ENCODE results near the gene E4F1. TPM values are rescaled to one million over a fixed set of nuclear protein-coding genes. Genes with fewer than 3 reads are reported as not detected.

Gene E4F1
- total and polyA plus RNA-seq, 2 donors (not counting 1 experiment from before 2014, with no cell fraction given), result 41.8 to 70.9 TPM

- Histone ChIP-seq H3K9me3 (ENCODE audit: control extremely low read depth in 1 of 3, control insufficient read depth in 2 of 3, insufficient read depth in 1 of 3, low read length in 2 of 3) (no peaks in the 10 kb centered on the region), H3K36me3 (replicated peaks in 1 of 2; ENCODE audit: control extremely low read depth in 1 of 2, control insufficient read depth in 1 of 2, extremely low read depth in 1 of 2, insufficient read depth in 2 of 2, low read length in 1 of 2) (peaks cover 0 to 64% of the 10 kb centered on the region in 2 experiments), H3K4me3 (ENCODE audit: control extremely low read depth in 1 of 5, extremely low read depth in 1 of 5, insufficient read depth in 1 of 5, low read depth in 2 of 5, low read length in 4 of 5) (no peak overlapping the region), H2AFZ (ENCODE audit: insufficient read depth, low read depth, low read length, poor library complexity, severe bottlenecking) (no peak overlapping the region), H3K79me2 (ENCODE audit: control insufficient read depth, insufficient read depth, low read length) (peaks cover 24% of the 10 kb centered on the region), H4K20me1 (ENCODE audit: control insufficient read depth, insufficient read depth, low read length, poor library complexity, severe bottlenecking) (peaks cover 52% of the 10 kb centered on the region), H3K27me3 (replicated peaks in 1 of 4; ENCODE audit: control extremely low read depth in 1 of 4, control insufficient read depth in 3 of 4, insufficient read depth in 4 of 4, low read length in 3 of 4) (peaks cover 0 to 8% (median 2%) of the 10 kb centered on the region in 4 experiments), H3K9ac (ENCODE audit: low read length) (no peak overlapping the region), H3K4me1 (ENCODE audit: control insufficient read depth in 2 of 2, insufficient read depth in 2 of 2, low read length in 2 of 2) (peaks cover 3 to 4% of the 10 kb centered on the region in 2 donors), H3K4me2 (replicated peaks; ENCODE audit: low read depth, low read length, poor library complexity, severe bottlenecking) (no peak overlapping the region), H3K27ac (ENCODE audit: low read length in 2 of 2) (no peak overlapping the region)
- peaks cover 3% of the 10 kb centered on the region for H3K4me1 Mint-ChIP-seq
- DNase-seq (no peak), ATAC-seq (ENCODE audit: low read depth) (no peak)
- H3K9me3 Mint-ChIP-seq (ENCODE audit: insufficient read depth), result no peaks in the 10 kb centered on the region
- TF ChIP-seq EZH2 (IDR thresholded peaks at IDR 0.05; ENCODE audit: borderline replicate concordance, insufficient read depth, low read depth, low read length, poor library complexity, severe bottlenecking), result no peak
- TF ChIP-seq, protein P1, sequence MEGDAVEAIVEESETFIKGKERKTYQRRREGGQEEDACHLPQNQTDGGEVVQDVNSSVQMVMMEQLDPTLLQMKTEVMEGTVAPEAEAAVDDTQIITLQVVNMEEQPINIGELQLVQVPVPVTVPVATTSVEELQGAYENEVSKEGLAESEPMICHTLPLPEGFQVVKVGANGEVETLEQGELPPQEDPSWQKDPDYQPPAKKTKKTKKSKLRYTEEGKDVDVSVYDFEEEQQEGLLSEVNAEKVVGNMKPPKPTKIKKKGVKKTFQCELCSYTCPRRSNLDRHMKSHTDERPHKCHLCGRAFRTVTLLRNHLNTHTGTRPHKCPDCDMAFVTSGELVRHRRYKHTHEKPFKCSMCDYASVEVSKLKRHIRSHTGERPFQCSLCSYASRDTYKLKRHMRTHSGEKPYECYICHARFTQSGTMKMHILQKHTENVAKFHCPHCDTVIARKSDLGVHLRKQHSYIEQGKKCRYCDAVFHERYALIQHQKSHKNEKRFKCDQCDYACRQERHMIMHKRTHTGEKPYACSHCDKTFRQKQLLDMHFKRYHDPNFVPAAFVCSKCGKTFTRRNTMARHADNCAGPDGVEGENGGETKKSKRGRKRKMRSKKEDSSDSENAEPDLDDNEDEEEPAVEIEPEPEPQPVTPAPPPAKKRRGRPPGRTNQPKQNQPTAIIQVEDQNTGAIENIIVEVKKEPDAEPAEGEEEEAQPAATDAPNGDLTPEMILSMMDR (IDR thresholded peaks at IDR 0.05), result no peak
- ChIA-PET POLR2A (no interaction called here), CTCF (no interaction called here)
- H3K27me3 Mint-ChIP-seq, result peaks cover 3% of the 10 kb centered on the region
- 95% methylated on average over 29 of the region's 29 CpGs for WGBS (ENCODE audit: insufficient coverage)
- intact Hi-C loops (cut with micrococcal nuclease), result no loop called here
- no peak overlapping the region for H3K27ac Mint-ChIP-seq
- no peak overlapping the region for H3K4me3 Mint-ChIP-seq
Observed at GRCh38 chr16:2231016-2231931, 7.9 kb downstream of the E4F1 start.

Data from B cell (primary cell).